KBM-7 (cell line): ENCODE data around the gene ARL5C.

Experiments
- DNase-seq: peaks from one replicate; pipeline ENCODE4 v3.0.0-alpha.2; 2015
- in situ Hi-C: fragments of 300-500 bp; cut with MboI; formaldehyde crosslinking; loops from 2 replicates; pipeline ENCODE4 v1.14.3; 2020; ENCODE audit warnings: low sequenced_read_pairs, low pct_unique_long_range_greater_than_20kb, mixed read lengths

The ARL5C gene

DNA sequence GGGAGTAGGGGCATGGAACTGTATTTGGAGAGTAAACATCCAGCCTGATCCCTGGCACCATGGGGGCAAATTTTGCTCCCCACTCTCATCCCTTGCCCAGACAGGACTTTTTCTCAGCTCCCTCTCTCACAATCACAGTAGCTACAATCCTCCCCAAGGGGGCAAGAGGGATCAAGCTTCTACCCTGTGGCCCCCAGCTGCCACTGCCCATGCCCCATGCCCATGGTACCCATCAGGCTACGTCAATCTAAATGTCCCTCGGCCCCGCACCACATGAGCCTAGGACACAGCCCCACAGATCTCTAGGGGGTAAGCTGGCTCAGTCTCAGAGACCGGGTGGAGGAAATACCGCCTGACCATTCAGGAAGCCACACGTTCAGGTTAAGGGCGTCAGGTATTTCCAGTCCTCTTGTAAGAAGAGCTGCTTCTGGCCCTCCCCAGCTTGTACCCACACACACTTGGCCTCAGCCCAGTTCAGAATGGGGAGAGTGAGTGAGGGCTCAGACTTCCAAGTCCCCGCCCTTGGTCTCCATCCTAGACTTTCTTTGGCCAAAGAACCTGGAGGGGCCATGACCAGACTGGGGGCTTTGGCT lies 29.7 kb upstream of the ARL5C start:
- in situ Hi-C loops: no loop called here
- no peak for DNase-seq

- in situ Hi-C loops: no loop called here
- DNase-seq: no peak
Observed at GRCh38 chr17:39194985-39195524, 29.1 kb upstream of the ARL5C start.

- DNase-seq: no peak
- in situ Hi-C loops: no loop called here
Observed at GRCh38 chr17:39194089-39194984, 28.4 kb upstream of the ARL5C start.

- no peak for DNase-seq
- in situ Hi-C loops: no loop called here
Observed at GRCh38 chr17:39193346-39193745, 27.4 kb upstream of the ARL5C start.

GRCh38 chr17:39192901-39193300 lies 26.9 kb upstream of the ARL5C start:
- in situ Hi-C loops: no loop called here
- no peak for DNase-seq

DNA sequence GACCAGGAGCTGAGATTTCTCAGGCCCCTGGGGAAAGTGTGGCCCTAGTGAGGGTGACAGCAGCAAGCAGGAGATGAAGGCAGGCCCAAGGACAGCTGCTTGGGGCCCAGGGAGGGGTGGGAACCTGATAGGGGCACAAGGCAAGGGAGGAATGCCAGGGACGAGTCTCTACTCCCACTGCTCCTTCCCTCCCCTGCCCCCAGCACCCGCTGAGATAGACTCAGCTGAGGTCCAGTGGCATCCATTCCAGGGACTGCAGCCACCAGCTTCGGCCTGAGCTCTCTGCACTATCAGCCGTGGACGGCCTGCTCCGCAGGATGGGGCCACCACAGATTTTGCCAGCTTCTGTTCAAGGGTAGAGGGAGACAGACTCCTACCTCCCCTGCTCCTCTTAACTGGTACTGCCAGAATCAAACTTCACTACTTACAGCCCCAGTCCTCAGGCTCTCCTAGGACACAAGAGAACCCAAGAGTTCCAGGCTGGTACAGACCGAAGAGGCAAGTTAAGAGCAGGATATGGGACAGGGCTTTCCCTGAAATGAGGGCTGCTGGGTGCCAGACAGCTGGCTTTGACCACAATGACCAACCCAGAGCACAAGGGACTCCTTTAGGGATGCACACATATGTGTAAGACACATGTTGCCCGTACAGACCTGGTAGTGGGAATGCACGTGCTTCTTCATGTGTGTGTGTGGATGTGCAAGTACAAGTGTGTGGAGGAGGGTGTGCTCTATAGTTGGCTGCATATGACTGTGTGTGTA lies 26.0 kb upstream of the ARL5C start:
- in situ Hi-C loops: no loop called here
- no peak for DNase-seq

- no peak for DNase-seq
- in situ Hi-C loops: no loop called here
Observed at GRCh38 chr17:39187152-39187830, 21.3 kb upstream of the ARL5C start.

GRCh38 chr17:39186481-39187002 lies 20.6 kb upstream of the ARL5C start:
- DNase-seq: no peak
- in situ Hi-C loops: no loop called here

GRCh38 chr17:39183720-39184119 lies 17.8 kb upstream of the ARL5C start:
- no peak for DNase-seq
- in situ Hi-C loops: no loop called here

- no peak for DNase-seq
- in situ Hi-C loops: no loop called here
Observed at GRCh38 chr17:39183045-39183444, 17.1 kb upstream of the ARL5C start.

GRCh38 chr17:39181303-39181702 lies 15.3 kb upstream of the ARL5C start:
- DNase-seq: no peak
- in situ Hi-C loops: no loop called here

- DNase-seq: no peak
- in situ Hi-C loops: no loop called here
Observed at GRCh38 chr17:39178536-39178935, 12.6 kb upstream of the ARL5C start.

DNA sequence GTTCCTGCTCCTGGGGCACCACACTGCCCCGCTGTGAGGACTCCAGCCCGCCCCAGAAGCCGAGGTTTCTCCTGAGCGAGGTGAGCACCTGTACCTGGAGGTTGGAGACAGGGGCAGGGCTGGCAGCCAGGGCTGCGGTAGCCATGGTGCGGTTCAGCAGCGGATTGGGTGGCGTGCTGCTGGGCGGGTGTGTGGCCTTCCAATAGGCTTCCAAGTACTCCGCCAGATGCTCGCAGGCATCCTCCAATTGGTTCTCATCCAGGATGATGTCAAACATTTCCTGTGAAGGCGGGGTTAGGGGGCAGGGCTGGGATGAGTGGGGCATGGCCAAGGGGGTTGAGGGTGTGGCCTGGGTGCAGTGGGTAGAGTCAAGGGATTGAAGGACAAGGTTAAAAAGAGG lies 11.3 kb upstream of the ARL5C start:
- DNase-seq: no peak
- in situ Hi-C loops: no loop called here

DNA sequence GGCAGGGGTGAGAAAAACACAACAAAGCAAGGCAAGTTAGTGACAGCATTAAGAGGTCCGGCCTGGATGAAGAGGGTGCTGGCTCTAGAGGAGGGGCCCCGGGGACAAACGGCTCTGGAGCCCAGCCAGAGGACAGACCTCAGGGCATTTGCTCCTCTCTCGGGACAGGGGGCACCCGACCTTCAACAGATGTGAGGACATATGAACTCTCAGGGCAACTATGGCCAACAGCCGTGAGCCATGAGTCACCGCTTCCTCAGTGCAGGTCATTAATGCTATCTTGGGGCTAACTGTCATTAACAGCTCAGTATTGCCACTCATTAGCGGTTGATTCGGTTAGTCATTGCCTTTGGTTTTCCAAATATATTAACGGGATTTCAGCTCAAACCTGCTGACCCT lies 9.7 kb upstream of the ARL5C start:
- no peak for DNase-seq
- in situ Hi-C loops: no loop called here

DNA sequence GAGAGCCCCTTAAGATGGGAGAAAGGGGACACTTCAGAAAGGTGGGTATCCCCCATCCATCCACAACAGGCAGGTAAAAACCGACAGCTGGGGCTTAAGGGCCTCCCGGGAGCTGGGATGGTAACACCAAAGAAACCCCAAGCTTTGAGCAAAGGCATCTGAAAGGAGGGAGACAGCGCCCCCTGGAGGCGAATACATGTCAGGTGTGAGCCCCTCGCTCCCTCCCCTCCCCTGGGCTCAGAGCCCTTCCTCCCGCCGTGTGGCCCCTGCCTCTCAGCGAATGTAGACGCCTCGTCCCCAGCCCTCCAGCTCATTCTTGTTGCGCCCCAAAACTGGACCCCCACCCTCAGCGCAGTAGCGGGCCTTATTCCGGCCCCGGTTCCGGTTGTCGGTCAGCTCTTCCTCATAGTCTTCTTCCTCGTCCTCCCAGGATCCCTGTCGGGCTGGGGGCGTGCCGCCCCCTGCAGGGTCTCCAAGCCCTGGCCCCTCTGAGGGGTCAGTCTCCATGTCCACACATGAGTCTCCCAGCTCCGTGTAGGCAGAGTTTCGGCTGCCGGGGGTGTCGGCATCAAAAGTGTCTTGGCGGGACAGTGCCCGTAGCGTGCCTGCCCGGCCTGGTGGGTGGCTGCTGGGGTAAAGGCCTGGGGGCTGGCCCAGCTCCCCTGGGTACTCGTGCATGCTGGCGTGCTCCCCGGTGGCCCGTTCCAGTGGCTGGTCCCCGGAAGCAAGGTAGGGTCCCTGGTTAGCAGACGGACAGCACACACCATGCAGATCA lies 9.1 kb upstream of the ARL5C start:
- DNase-seq: peak; percentile 77
- in situ Hi-C loops: loop anchor here (25.0 kb wide), 1 partner anchor 188 kb away; no protein-coding TSS in a partner anchor

GRCh38 chr17:39173526-39174274 lies 7.7 kb upstream of the ARL5C start:
- DNase-seq: no peak
- in situ Hi-C loops: loop anchor here (25.0 kb wide), 1 partner anchor 186 kb away; no protein-coding TSS in a partner anchor

DNA sequence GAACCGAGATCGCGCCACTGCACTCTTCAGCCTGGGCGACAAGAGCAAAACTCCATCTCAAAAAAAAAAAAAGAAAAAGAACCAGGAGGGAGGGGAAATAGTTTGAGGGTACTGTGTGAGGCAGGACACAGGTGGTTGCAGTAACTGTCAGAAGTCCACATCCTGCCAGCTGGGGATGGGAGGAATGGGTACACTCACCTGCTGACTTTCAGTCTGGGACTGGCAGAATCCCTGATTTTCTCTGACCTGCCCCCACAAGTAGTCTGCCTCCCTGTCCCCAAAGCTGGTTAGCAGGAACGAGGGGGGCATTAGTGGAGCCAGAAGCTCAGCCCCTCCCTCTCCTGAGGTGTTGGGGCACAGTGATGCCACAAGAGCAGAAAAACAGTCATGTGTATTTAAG lies 7.1 kb upstream of the ARL5C start:
- no peak for DNase-seq
- in situ Hi-C loops: loop anchor here (25.0 kb wide), 1 partner anchor 186 kb away; no protein-coding TSS in a partner anchor
